ENCODE results near the gene BORCS8. TPM values are rescaled to one million over a fixed set of nuclear protein-coding genes. Genes with fewer than 3 reads are reported as not detected.
"Not testable (repeated sequence)": the region's sequence is repeated elsewhere in the genome, so short reads cannot be mapped to it uniquely, and the experiment has no call there.

Gene BORCS8
- total RNA-seq, 4 donors from 2014 or later = 11.8 to 29.1 (median 18.8) TPM

GRCh38 chr19:19223636-19224035 is 31.7 kb upstream of the BORCS8 start:
- no peak overlapping the region for H3K27ac ChIP-seq
- H3K9me3 ChIP-seq = no peaks in the 10 kb centered on the region
- no peak for DNase-seq (ENCODE audit: low spot score in 2 of 2)
- no peak overlapping the region for H3K4me3 ChIP-seq
- TF ChIP-seq POLR2A (IDR thresholded peaks at IDR 0.05) (no peak), EP300 (IDR thresholded peaks at IDR 0.05) (no peak), CTCF (IDR thresholded peaks at IDR 0.05) (no peak)
- H3K27me3 ChIP-seq = peaks cover 0 to 48% of the 10 kb centered on the region in 2 donors
- peaks cover 0 to 11% (median 1%) of the 10 kb centered on the region in 4 donors for H3K4me1 ChIP-seq
- WGBS, 2 donors = 72 to 78% methylated on average over 6 of the region's 6 CpGs
- H3K36me3 ChIP-seq = no peaks in the 10 kb centered on the region

- Histone ChIP-seq H3K36me3 (no peaks in the 10 kb centered on the region), H3K27me3 (peaks cover 0 to 48% of the 10 kb centered on the region in 2 donors), H3K9me3 (no peaks in the 10 kb centered on the region), H3K4me1 (peaks cover 0 to 11% (median 1%) of the 10 kb centered on the region in 4 donors), H3K27ac (no peak overlapping the region), H3K4me3 (no peak overlapping the region)
- DNase-seq (ENCODE audit: low spot score in 2 of 2) = no peak
- TF ChIP-seq EP300 (IDR thresholded peaks at IDR 0.05) = no peak
- no peak for TF ChIP-seq POLR2A (IDR thresholded peaks at IDR 0.05)
- no peak for TF ChIP-seq CTCF (IDR thresholded peaks at IDR 0.05)
- 76 to 82% methylated on average over 5 of the region's 5 CpGs for WGBS, 2 donors
Observed at GRCh38 chr19:19223060-19223459, 31.1 kb upstream of the BORCS8 start.

GRCh38 chr19:19221000-19221399 is 29.0 kb upstream of the BORCS8 start:
- H3K36me3 ChIP-seq; DNase-seq (ENCODE audit: low spot score in 2 of 2); H3K9me3 ChIP-seq; H3K4me3 ChIP-seq; H3K27ac ChIP-seq: not testable (repeated sequence)
- WGBS, 2 donors = 79 to 83% methylated on average over 8 of the region's 8 CpGs
- H3K4me1 ChIP-seq = peaks cover 0 to 11% (median 1%) of the 10 kb centered on the region in 4 donors
- H3K27me3 ChIP-seq = peaks cover 0 to 40% of the 10 kb centered on the region in 2 donors

GRCh38 chr19:19218911-19219310 is 27.0 kb upstream of the BORCS8 start:
- WGBS, 2 donors = 85 to 90% methylated on average over 19 to 21 of the region's 21 CpGs
- H3K27ac ChIP-seq = no peak overlapping the region
- TF ChIP-seq CTCF (IDR thresholded peaks at IDR 0.05) (no peak), POLR2A (IDR thresholded peaks at IDR 0.05) (no peak), EP300 (IDR thresholded peaks at IDR 0.05) (no peak)
- no peak for DNase-seq (ENCODE audit: low spot score in 2 of 2)
- peaks cover 0 to 8% (median 0%) of the 10 kb centered on the region in 4 donors for H3K9me3 ChIP-seq
- no peak overlapping the region for H3K4me3 ChIP-seq
- no peaks in the 10 kb centered on the region for H3K36me3 ChIP-seq
- no peaks in the 10 kb centered on the region for H3K4me1 ChIP-seq
- peaks cover 0 to 38% of the 10 kb centered on the region in 2 donors for H3K27me3 ChIP-seq

- no peak for DNase-seq (ENCODE audit: low spot score in 2 of 2)
- Histone ChIP-seq H3K4me1 (no peaks in the 10 kb centered on the region), H3K27ac (no peak overlapping the region), H3K4me3 (no peak overlapping the region), H3K36me3 (no peaks in the 10 kb centered on the region), H3K9me3 (peaks cover 0 to 8% (median 0%) of the 10 kb centered on the region in 4 donors), H3K27me3 (peaks cover 0 to 47% of the 10 kb centered on the region in 2 donors)
- 53% methylated on average over 4 of the region's 4 CpGs for WGBS, 2 donors
- TF ChIP-seq CTCF (IDR thresholded peaks at IDR 0.05) (no peak), EP300 (IDR thresholded peaks at IDR 0.05) (no peak), POLR2A (IDR thresholded peaks at IDR 0.05) (no peak)
Observed at GRCh38 chr19:19217099-19217498, 25.1 kb upstream of the BORCS8 start.

- 72 to 79% methylated on average over 4 of the region's 4 CpGs for whole genome bisulfite sequencing, 2 donors
- Histone ChIP-seq H3K27me3 (peaks cover 0 to 60% of the 10 kb centered on the region in 2 donors), H3K9me3 (peaks cover 0 to 8% (median 0%) of the 10 kb centered on the region in 4 donors)
Observed at GRCh38 chr19:19215792-19216191, 23.8 kb upstream of the BORCS8 start.

More at GRCh38 chr19:19215792-19216191, 23.8 kb upstream of the BORCS8 start:
- Histone ChIP-seq H3K4me3 (no peak overlapping the region), H3K4me1 (peaks cover 0 to 3% (median 0%) of the 10 kb centered on the region in 4 donors), H3K36me3 (no peaks in the 10 kb centered on the region), H3K27ac (no peak overlapping the region)
- TF ChIP-seq POLR2A (IDR thresholded peaks at IDR 0.05) = no peak
- no peak for TF ChIP-seq CTCF (IDR thresholded peaks at IDR 0.05)
- TF ChIP-seq EP300 (IDR thresholded peaks at IDR 0.05) = no peak
- DNase-seq (ENCODE audit: low spot score in 2 of 2) = no peak

All from tibial nerve (tissue), 4 donors.